ENCODE data around the gene MAD1L1.

Gene MAD1L1

GRCh38 chr7:2085804-2086203 lies 146.9 kb downstream of the MAD1L1 start:
- peaks cover 2 to 36% (median 30%) of the 10 kb centered on the region in 4 experiments for H3K4me1 ChIP-seq (ENCODE audit: control extremely low read depth in 1 of 4, control insufficient read depth in 4 of 4, insufficient read depth in 4 of 4, low read length in 3 of 4)
- no peaks in the 10 kb centered on the region for H3K27me3 ChIP-seq (replicated peaks in 2 of 5; ENCODE audit: control insufficient read depth in 4 of 5, insufficient read depth in 5 of 5, low read length in 4 of 5)
- H3K36me3 ChIP-seq (ENCODE audit: control insufficient read depth in 4 of 4, insufficient read depth in 4 of 4, low read length in 3 of 4): peaks cover 0 to 21% (median 2%) of the 10 kb centered on the region in 4 experiments
- no peak overlapping the region for H3K27ac ChIP-seq (ENCODE audit: insufficient read depth in 1 of 2, low read depth in 1 of 2, low read length in 2 of 2, poor library complexity in 1 of 2, severe bottlenecking in 2 of 2)
- WGBS (ENCODE audit: insufficient coverage): 93% methylated on average over 11 of the region's 16 CpGs
- no peak for DNase-seq
- ChIA-PET POLR2A (no interaction called here), CTCF (interaction anchor here (1.0 kb wide), 1 partner anchor 15 kb away, joined by 3 read pairs; no protein-coding TSS in a partner anchor)
- H3K9me3 ChIP-seq (ENCODE audit: control extremely low read depth in 1 of 5, control insufficient read depth in 4 of 5, insufficient read depth in 2 of 5, low read depth in 1 of 5, low read length in 4 of 5): no peaks in the 10 kb centered on the region
- H3K4me3 ChIP-seq (ENCODE audit: control insufficient read depth in 1 of 7, extremely low read depth in 1 of 7, insufficient read depth in 4 of 7, low read depth in 2 of 7, low read length in 6 of 7): no peak overlapping the region

- H3K27me3 ChIP-seq (replicated peaks in 2 of 5; ENCODE audit: control insufficient read depth in 4 of 5, insufficient read depth in 5 of 5, low read length in 4 of 5): no peaks in the 10 kb centered on the region
- ChIA-PET POLR2A (no interaction called here), CTCF (interaction anchor here (1.0 kb wide), 2 partner anchors 61 to 145 kb away, joined by 3 read pairs; no protein-coding TSS in a partner anchor)
- H3K4me1 ChIP-seq (ENCODE audit: control extremely low read depth in 1 of 4, control insufficient read depth in 4 of 4, insufficient read depth in 4 of 4, low read length in 3 of 4): peaks cover 2 to 39% (median 31%) of the 10 kb centered on the region in 4 experiments
- no peaks in the 10 kb centered on the region for H3K9me3 ChIP-seq (ENCODE audit: control extremely low read depth in 1 of 5, control insufficient read depth in 4 of 5, insufficient read depth in 2 of 5, low read depth in 1 of 5, low read length in 4 of 5)
- no peak overlapping the region for H3K27ac ChIP-seq (ENCODE audit: insufficient read depth in 1 of 2, low read depth in 1 of 2, low read length in 2 of 2, poor library complexity in 1 of 2, severe bottlenecking in 2 of 2)
- 76% methylated on average over 23 of the region's 25 CpGs for WGBS (ENCODE audit: insufficient coverage)
- H3K4me3 ChIP-seq (ENCODE audit: control insufficient read depth in 1 of 7, extremely low read depth in 1 of 7, insufficient read depth in 4 of 7, low read depth in 2 of 7, low read length in 6 of 7): peak overlapping the region in 1 of 7 experiments; percentile 12
- H3K36me3 ChIP-seq (ENCODE audit: control insufficient read depth in 4 of 4, insufficient read depth in 4 of 4, low read length in 3 of 4): peaks cover 0 to 13% (median 0%) of the 10 kb centered on the region in 4 experiments
- DNase-seq: peak in 2 of 3 donors; percentile 36 to 60
Observed at GRCh38 chr7:2084781-2085505, 147.8 kb downstream of the MAD1L1 start.

GRCh38 chr7:2084331-2084730 lies 148.4 kb downstream of the MAD1L1 start:
- Histone ChIP-seq H3K27me3 (replicated peaks in 2 of 5; ENCODE audit: control insufficient read depth in 4 of 5, insufficient read depth in 5 of 5, low read length in 4 of 5) (no peaks in the 10 kb centered on the region), H3K4me1 (ENCODE audit: control extremely low read depth in 1 of 4, control insufficient read depth in 4 of 4, insufficient read depth in 4 of 4, low read length in 3 of 4) (peaks cover 2 to 44% (median 36%) of the 10 kb centered on the region in 4 experiments), H3K9me3 (ENCODE audit: control extremely low read depth in 1 of 5, control insufficient read depth in 4 of 5, insufficient read depth in 2 of 5, low read depth in 1 of 5, low read length in 4 of 5) (no peaks in the 10 kb centered on the region), H3K27ac (ENCODE audit: insufficient read depth in 1 of 2, low read depth in 1 of 2, low read length in 2 of 2, poor library complexity in 1 of 2, severe bottlenecking in 2 of 2) (no peak overlapping the region), H3K36me3 (ENCODE audit: control insufficient read depth in 4 of 4, insufficient read depth in 4 of 4, low read length in 3 of 4) (peaks cover 0 to 12% (median 0%) of the 10 kb centered on the region in 4 experiments), H3K4me3 (ENCODE audit: control insufficient read depth in 1 of 7, extremely low read depth in 1 of 7, insufficient read depth in 4 of 7, low read depth in 2 of 7, low read length in 6 of 7) (peak overlapping the region in 2 of 7 experiments; percentile 12 to 39)
- ChIA-PET CTCF (interaction anchor here (1.0 to 1.1 kb wide), 2 partner anchors 29 to 144 kb away, joined by 3 read pairs; no protein-coding TSS in a partner anchor), POLR2A (no interaction called here)
- DNase-seq: peak in 2 of 3 donors; percentile 71 to 80
- 35% methylated on average over 18 of the region's 18 CpGs for WGBS (ENCODE audit: insufficient coverage)

GRCh38 chr7:2083362-2083761 lies 149.4 kb downstream of the MAD1L1 start:
- H3K36me3 ChIP-seq (ENCODE audit: control insufficient read depth in 4 of 4, insufficient read depth in 4 of 4, low read length in 3 of 4): peaks cover 0 to 12% (median 0%) of the 10 kb centered on the region in 4 experiments
- WGBS (ENCODE audit: insufficient coverage): 98% methylated on average over 17 of the region's 17 CpGs

GRCh38 chr7:2082139-2082998 lies 150.4 kb downstream of the MAD1L1 start:
- peaks cover 0 to 15% (median 0%) of the 10 kb centered on the region in 4 experiments for H3K36me3 ChIP-seq (ENCODE audit: control insufficient read depth in 4 of 4, insufficient read depth in 4 of 4, low read length in 3 of 4)

More at GRCh38 chr7:2083362-2083761, 149.4 kb downstream of the MAD1L1 start:
- peaks cover 2 to 39% (median 34%) of the 10 kb centered on the region in 4 experiments for H3K4me1 ChIP-seq (ENCODE audit: control extremely low read depth in 1 of 4, control insufficient read depth in 4 of 4, insufficient read depth in 4 of 4, low read length in 3 of 4)
- no peaks in the 10 kb centered on the region for H3K27me3 ChIP-seq (replicated peaks in 2 of 5; ENCODE audit: control insufficient read depth in 4 of 5, insufficient read depth in 5 of 5, low read length in 4 of 5)
- DNase-seq: no peak
- H3K4me3 ChIP-seq (ENCODE audit: control insufficient read depth in 1 of 7, extremely low read depth in 1 of 7, insufficient read depth in 4 of 7, low read depth in 2 of 7, low read length in 6 of 7): no peak overlapping the region
- ChIA-PET CTCF (interaction anchor here (1.1 kb wide), 1 partner anchor 28 kb away, joined by 3 read pairs; no protein-coding TSS in a partner anchor), POLR2A (no interaction called here)
- H3K9me3 ChIP-seq (ENCODE audit: control extremely low read depth in 1 of 5, control insufficient read depth in 4 of 5, insufficient read depth in 2 of 5, low read depth in 1 of 5, low read length in 4 of 5): no peaks in the 10 kb centered on the region
- no peak overlapping the region for H3K27ac ChIP-seq (ENCODE audit: insufficient read depth in 1 of 2, low read depth in 1 of 2, low read length in 2 of 2, poor library complexity in 1 of 2, severe bottlenecking in 2 of 2)

GRCh38 chr7:2081526-2082135 lies 151.1 kb downstream of the MAD1L1 start:
- Histone ChIP-seq H3K9me3 (ENCODE audit: control extremely low read depth in 1 of 5, control insufficient read depth in 4 of 5, insufficient read depth in 2 of 5, low read depth in 1 of 5, low read length in 4 of 5) (no peaks in the 10 kb centered on the region), H3K4me1 (ENCODE audit: control extremely low read depth in 1 of 4, control insufficient read depth in 4 of 4, insufficient read depth in 4 of 4, low read length in 3 of 4) (peaks cover 0 to 27% (median 22%) of the 10 kb centered on the region in 4 experiments), H3K27ac (ENCODE audit: insufficient read depth in 1 of 2, low read depth in 1 of 2, low read length in 2 of 2, poor library complexity in 1 of 2, severe bottlenecking in 2 of 2) (no peak overlapping the region), H3K36me3 (ENCODE audit: control insufficient read depth in 4 of 4, insufficient read depth in 4 of 4, low read length in 3 of 4) (peaks cover 0 to 23% (median 2%) of the 10 kb centered on the region in 4 experiments), H3K4me3 (ENCODE audit: control insufficient read depth in 1 of 7, extremely low read depth in 1 of 7, insufficient read depth in 4 of 7, low read depth in 2 of 7, low read length in 6 of 7) (no peak overlapping the region), H3K27me3 (replicated peaks in 2 of 5; ENCODE audit: control insufficient read depth in 4 of 5, insufficient read depth in 5 of 5, low read length in 4 of 5) (no peaks in the 10 kb centered on the region)
- WGBS (ENCODE audit: insufficient coverage): 96% methylated on average over 18 of the region's 24 CpGs
- POLR2A ChIA-PET: no interaction called here
- CTCF ChIA-PET: interaction anchor here (1.6 kb wide), 1 partner anchor 10 kb away, joined by 5 read pairs; no protein-coding TSS in a partner anchor
- no peak for DNase-seq

More at GRCh38 chr7:2082139-2082998, 150.4 kb downstream of the MAD1L1 start:
- no peak for DNase-seq
- no peak overlapping the region for H3K4me3 ChIP-seq (ENCODE audit: control insufficient read depth in 1 of 7, extremely low read depth in 1 of 7, insufficient read depth in 4 of 7, low read depth in 2 of 7, low read length in 6 of 7)
- no peak overlapping the region for H3K27ac ChIP-seq (ENCODE audit: insufficient read depth in 1 of 2, low read depth in 1 of 2, low read length in 2 of 2, poor library complexity in 1 of 2, severe bottlenecking in 2 of 2)
- peaks cover 0 to 29% (median 24%) of the 10 kb centered on the region in 4 experiments for H3K4me1 ChIP-seq (ENCODE audit: control extremely low read depth in 1 of 4, control insufficient read depth in 4 of 4, insufficient read depth in 4 of 4, low read length in 3 of 4)
- no peaks in the 10 kb centered on the region for H3K27me3 ChIP-seq (replicated peaks in 2 of 5; ENCODE audit: control insufficient read depth in 4 of 5, insufficient read depth in 5 of 5, low read length in 4 of 5)
- WGBS (ENCODE audit: insufficient coverage): 95% methylated on average over 31 of the region's 31 CpGs
- H3K9me3 ChIP-seq (ENCODE audit: control extremely low read depth in 1 of 5, control insufficient read depth in 4 of 5, insufficient read depth in 2 of 5, low read depth in 1 of 5, low read length in 4 of 5): no peaks in the 10 kb centered on the region
- ChIA-PET POLR2A (no interaction called here), CTCF (interaction anchor here (0.9 to 1.6 kb wide), 2 partner anchors 11 to 14 kb away, joined by 3 to 5 read pairs; no protein-coding TSS in a partner anchor)

Measured in common myeloid progenitor, CD34-positive (primary cell).